Muscle of back (tissue), 11 donors: ENCODE results near the gene SFN. TPM values are rescaled to one million over a fixed set of nuclear protein-coding genes. Genes with fewer than 3 reads are reported as not detected.
A peak's percentile ranks its signal among the peaks of the same experiment; 100 is the strongest.
"Not testable (repeated sequence)": the region's sequence is repeated elsewhere in the genome, so short reads cannot be mapped to it uniquely, and the experiment has no call there.

Experiments used
- DNase-seq, 3 donors: peaks; one replicate each; pipeline versions ENCODE4 v3.0.0 to v3.0.0-alpha.2; 2013
- polyA plus RNA-seq, 10 donors: library from polyadenylated mRNA; unstranded; fragments of 120-200 nt; gene quantifications; one replicate each; pipeline ENCODE4 v1.2.1, GENCODE V29; 2013; ENCODE audit not compliant: insufficient read length in 10 of 10

SFN gene
- polyA plus RNA-seq, 10 donors: 0.17 to 36.0 (median 0.26) TPM

- no peak for DNase-seq
Measured at GRCh38 chr1:26838474-26839338, 24.2 kb upstream of the SFN start.

GRCh38 chr1:26839339-26839722 lies 23.6 kb upstream of the SFN start:
- DNase-seq: no peak

GRCh38 chr1:26839779-26840178 lies 23.2 kb upstream of the SFN start:
- no peak for DNase-seq

GRCh38 chr1:26844424-26845196 lies 18.3 kb upstream of the SFN start:
- no peak for DNase-seq

- not testable (repeated sequence) for DNase-seq
Measured at GRCh38 chr1:26847826-26848225, 15.1 kb upstream of the SFN start.

- DNase-seq: no peak
Measured at GRCh38 chr1:26848499-26848898, 14.4 kb upstream of the SFN start.

- peak in 1 of 3 donors; percentile 56 for DNase-seq
Measured at GRCh38 chr1:26848941-26849774, 13.8 kb upstream of the SFN start.

- DNase-seq: no peak
Measured at GRCh38 chr1:26851106-26851684, 11.8 kb upstream of the SFN start.

GRCh38 chr1:26852701-26853100 lies 10.2 kb upstream of the SFN start:
- DNase-seq: no peak

- peak; percentile 48 to 59 (median 56) for DNase-seq
Measured at GRCh38 chr1:26853156-26853555, 9.8 kb upstream of the SFN start.

- DNase-seq: no peak
Measured at GRCh38 chr1:26853600-26853999, 9.3 kb upstream of the SFN start.

GRCh38 chr1:26854906-26855305 lies 8.0 kb upstream of the SFN start:
- DNase-seq: no peak

GRCh38 chr1:26855636-26856035 lies 7.3 kb upstream of the SFN start:
- DNase-seq: no peak

GRCh38 chr1:26856181-26856580 lies 6.8 kb upstream of the SFN start:
- no peak for DNase-seq

GRCh38 chr1:26856604-26857469 lies 6.1 kb upstream of the SFN start:
- DNase-seq: no peak

- DNase-seq: peak in 1 of 3 donors; percentile 64
Measured at GRCh38 chr1:26857473-26858060, 5.4 kb upstream of the SFN start.

GRCh38 chr1:26858160-26858559 lies 4.8 kb upstream of the SFN start:
- DNase-seq: peak in 2 of 3 donors; percentile 28 to 59

- DNase-seq: no peak
Measured at GRCh38 chr1:26858891-26859640, 3.9 kb upstream of the SFN start.

GRCh38 chr1:26861286-26861701 lies 1.7 kb upstream of the SFN start:
- no peak for DNase-seq
